K562 (cell line): ENCODE results near the gene ECSIT. TPM values are rescaled to one million over a fixed set of nuclear protein-coding genes. Genes with fewer than 3 reads are reported as not detected.
A peak's percentile ranks its signal among the peaks of the same experiment; 100 is the strongest.

ENCODE experiments used
- ARID2 ChIP-seq: fragments of 450-650 bp; IDR thresholded peaks from 2 replicates; pipeline ENCODE4 v1.6.1; 2017; ENCODE audit warnings: antibody characterized with exemption, mild to moderate bottlenecking
- ARNT ChIP-seq, 2 experiments: fragments of 450-650 bp; IDR thresholded peaks; 2 replicates each; pipeline ENCODE4 v1.6.1; 2016; ENCODE audit warnings: mild to moderate bottlenecking in 1 of 2
- DLX4 ChIP-seq: fragments of 250-450 bp; sonication (Bioruptor Pico); IDR thresholded peaks from 2 replicates; pipeline ENCODE4 v1.6.1; 2021; ENCODE audit warnings: mild to moderate bottlenecking
- E2F6 ChIP-seq, 2 experiments: IDR thresholded peaks; 2 replicates each; pipeline ENCODE4 v1.6.1; 2011; ENCODE audit warnings: borderline replicate concordance in 1 of 2, control low read depth in 1 of 2, low read depth in 1 of 2, low read length in 1 of 2, mild to moderate bottlenecking in 1 of 2, mixed read lengths in 1 of 2, moderate library complexity in 1 of 2; ENCODE audit not compliant: insufficient read depth in 1 of 2, insufficient read length in 1 of 2, poor library complexity in 1 of 2, severe bottlenecking in 1 of 2; ENCODE audit errors: extremely low read depth in 1 of 2
- IFI16 ChIP-seq: fragments of 250-450 bp; sonication (Bioruptor Pico); IDR thresholded peaks from 2 replicates; pipeline ENCODE4 v2.1.2; 2022; ENCODE audit warnings: mild to moderate bottlenecking, inconsistent platforms
- JUNB ChIP-seq: fragments of 450-650 bp; formaldehyde crosslinking; conservative IDR thresholded peaks from 2 replicates; pipeline ENCODE4 v1.4.0; 2020; ENCODE audit warnings: mild to moderate bottlenecking
- L3MBTL2 ChIP-seq: fragments of 450-650 bp; IDR thresholded peaks from 2 replicates; pipeline ENCODE4 v1.6.1; 2016; ENCODE audit warnings: mild to moderate bottlenecking, moderate library complexity
- MTF1 ChIP-seq: fragments of 250-450 bp; sonication (Bioruptor Pico); IDR thresholded peaks from 2 replicates; pipeline ENCODE4 v1.9.0; 2021; ENCODE audit warnings: moderate library complexity, mild to moderate bottlenecking, inconsistent platforms, borderline replicate concordance
- NR0B1 ChIP-seq: fragments of 450-650 bp; IDR thresholded peaks from one replicate; pipeline ENCODE4 v1.6.1; 2018; ENCODE audit warnings: mild to moderate bottlenecking, moderate library complexity; ENCODE audit not compliant: partially characterized antibody
- NUFIP1 ChIP-seq: fragments of 450-650 bp; IDR thresholded peaks from 2 replicates; pipeline ENCODE4 v1.6.1; 2018; ENCODE audit not compliant: partially characterized antibody
- OTX1 ChIP-seq: fragments of 450-650 bp; formaldehyde crosslinking; IDR thresholded peaks from 2 replicates; pipeline ENCODE4 v1.4.0; 2022; ENCODE audit warnings: mild to moderate bottlenecking
- PCBP1 ChIP-seq: fragments of 200-400 bp; formaldehyde crosslinking; IDR thresholded peaks from 2 replicates; pipeline ENCODE4 v1.6.1; 2018; ENCODE audit warnings: mild to moderate bottlenecking, low read depth, low read length; ENCODE audit not compliant: poor library complexity, severe bottlenecking
- PHF21A ChIP-seq: fragments of 450-650 bp; IDR thresholded peaks from 2 replicates; pipeline ENCODE4 v1.6.1; 2017; ENCODE audit warnings: low read depth, borderline replicate concordance
- POLR2AphosphoS2 ChIP-seq: IDR thresholded peaks from 2 replicates; pipeline ENCODE4 v1.6.1; 2012; ENCODE audit warnings: low read length, improper control_type of control experiment
- RBM34 ChIP-seq: fragments of 200-400 bp; formaldehyde crosslinking; IDR thresholded peaks from 2 replicates; pipeline ENCODE4 v1.6.1; 2018; ENCODE audit warnings: low read length, borderline replicate concordance; ENCODE audit not compliant: insufficient read depth
- RFX5 ChIP-seq: IDR thresholded peaks from 2 replicates; pipeline ENCODE4 v1.6.1; 2011; ENCODE audit warnings: low read depth, mild to moderate bottlenecking, improper control_type of control experiment, low read length
- TCF3 ChIP-seq: sonication (generic); formaldehyde crosslinking; IDR thresholded peaks from 2 replicates; pipeline ENCODE4 v1.4.0; 2020; ENCODE audit warnings: mild to moderate bottlenecking, missing genetic modification reagents
- TFAP4 ChIP-seq: sonication (generic); formaldehyde crosslinking; IDR thresholded peaks from 2 replicates; pipeline ENCODE4 v1.8.0; 2022; ENCODE audit warnings: missing genetic modification reagents, mild to moderate bottlenecking, moderate library complexity, borderline replicate concordance
- ZBTB8A ChIP-seq: fragments of 450-650 bp; IDR thresholded peaks from 2 replicates; pipeline ENCODE4 v1.6.1; 2018; ENCODE audit warnings: mild to moderate bottlenecking, moderate library complexity; ENCODE audit not compliant: partially characterized antibody
- ZKSCAN1 ChIP-seq: fragments of 150-350 bp; IDR thresholded peaks from 2 replicates; pipeline ENCODE4 v1.6.1; 2016; ENCODE audit warnings: low read depth, low read length
- ZNF140 ChIP-seq: fragments of 250-450 bp; sonication (Bioruptor Pico); IDR thresholded peaks from 2 replicates; pipeline ENCODE4 v1.8.0; 2021; ENCODE audit warnings: moderate library complexity, mild to moderate bottlenecking, inconsistent platforms
- ZNF639 ChIP-seq, 2 experiments: fragments of 200-800 bp in 1 of 2; sonication (Bioruptor generic) in 1 of 2; sonication (generic) in 1 of 2; formaldehyde crosslinking in 1 of 2; IDR thresholded peaks in 1 of 2; conservative IDR thresholded peaks in 1 of 2; 2 replicates each; pipeline versions ENCODE4 v1.5.0 to v1.6.1; 2016 to 2020; ENCODE audit warnings: missing compliant biosample characterization in 1 of 2, missing genetic modification characterization in 1 of 2, missing genetic modification reagents in 1 of 2
- ZNF830 ChIP-seq: fragments of 250-450 bp; sonication (Bioruptor Pico); IDR thresholded peaks from 2 replicates; pipeline ENCODE4 v1.5.0; 2021; ENCODE audit warnings: mild to moderate bottlenecking
- polyA plus RNA-seq, 8 experiments: library from polyadenylated mRNA; depleted of rRNA in 4 of 8; stranded (reverse) in 5 of 8; unstranded in 3 of 8; fragments of >200 nt; fragmentation: Nextera tagmentation in 2 of 8; fragmentation: Illumina TruSeq in 1 of 8; extraction: Ambion mirVana in 2 of 8; extraction: Trizol in 1 of 8; gene quantifications; 2 replicates each; pipeline versions ENCODE4 v1.2.1 to v1.2.3, GENCODE V29; 2011 to 2014; ENCODE audit warnings: inconsistent platforms in 1 of 8, missing spikeins in 1 of 8
- total RNA-seq, 7 experiments: library from RNA; depleted of rRNA in 6 of 7; stranded (reverse); fragments of >200 nt in 6 of 7; fragmentation: Illumina TruSeq in 2 of 7; extraction: Trizol in 2 of 7; gene quantifications; 2 replicates each; pipeline versions ENCODE4 v1.2.1 to v1.2.3, GENCODE V29; 2011 to 2021; ENCODE audit warnings: low replicate concordance in 1 of 7

ECSIT gene
- total and polyA plus RNA-seq, 9 of the 15 experiments (the other 6 are each of a cell fraction or from before 2014, with no cell fraction given), result 1.1 to 82.5 (median 43.9) TPM

GRCh38 chr19:11505504-11506100 lies 23.3 kb downstream of the ECSIT start, which contains the start of gene ZNF653 (continued):
- no peak for TF ChIP-seq DLX4
- TF ChIP-seq RBM34, result 0 out of 2 replicates have a peak, but pooled peaks have one; percentile 56
- TF ChIP-seq E2F6 (IDR thresholded peaks at IDR 0.05; ENCODE audit: borderline replicate concordance in 1 of 2, extremely low read depth in 1 of 2, insufficient read depth in 1 of 2, insufficient read length in 1 of 2, low read depth in 1 of 2, low read length in 1 of 2, poor library complexity in 1 of 2, severe bottlenecking in 1 of 2), result peak in 1 of 2 experiments; percentile 30
- no peak for TF ChIP-seq ZNF140 (CRISPR knock-in tag)
- TF ChIP-seq ARID2, result no peak
- no peak for TF ChIP-seq PHF21A
- no peak for TF ChIP-seq ZKSCAN1
- TF ChIP-seq JUNB, result no peak
- TF ChIP-seq IFI16 (CRISPR knock-in tag), result no peak
- no peak for TF ChIP-seq ARNT (IDR thresholded peaks at IDR 0.05)
- no peak for TF ChIP-seq NUFIP1
- TF ChIP-seq L3MBTL2, result no peak; the same call in 1 of the 2 replicates
- no peak for TF ChIP-seq ZBTB8A
- no peak for TF ChIP-seq MTF1 (CRISPR knock-in tag)
- TF ChIP-seq RFX5, result no peak
- no peak for TF ChIP-seq OTX1 (CRISPR knock-in tag)
- TF ChIP-seq ZNF830 (CRISPR knock-in tag), result peak; percentile 88; the same call in 1 of the 2 replicates
- TF ChIP-seq PCBP1, result no peak
- TF ChIP-seq TFAP4 (CRISPR knock-in tag), result no peak
- TF ChIP-seq POLR2AphosphoS2, result peak; percentile 96
- TF ChIP-seq TCF3 (CRISPR knock-in tag), result no peak
- no peak for TF ChIP-seq NR0B1
- peak in 1 of 2 experiments; percentile 73; a peak in 1 of 4 replicates for TF ChIP-seq ZNF639 (CRISPR knock-in tag; conservative IDR thresholded peaks at IDR 0.05 in 1 of 2, IDR thresholded peaks at IDR 0.05 in 1 of 2)
